Fibroblast of skin of abdomen (primary cell): ENCODE measurements around the gene OR6A2.

Experiments used
- DNase-seq: peaks from one replicate; pipeline ENCODE4 v3.0.0-alpha.2; 2013

The OR6A2 gene

GRCh38 chr11:6755953-6756347, 43.5 kb downstream of the OR6A2 start:
- DNase-seq: no peak

DNA sequence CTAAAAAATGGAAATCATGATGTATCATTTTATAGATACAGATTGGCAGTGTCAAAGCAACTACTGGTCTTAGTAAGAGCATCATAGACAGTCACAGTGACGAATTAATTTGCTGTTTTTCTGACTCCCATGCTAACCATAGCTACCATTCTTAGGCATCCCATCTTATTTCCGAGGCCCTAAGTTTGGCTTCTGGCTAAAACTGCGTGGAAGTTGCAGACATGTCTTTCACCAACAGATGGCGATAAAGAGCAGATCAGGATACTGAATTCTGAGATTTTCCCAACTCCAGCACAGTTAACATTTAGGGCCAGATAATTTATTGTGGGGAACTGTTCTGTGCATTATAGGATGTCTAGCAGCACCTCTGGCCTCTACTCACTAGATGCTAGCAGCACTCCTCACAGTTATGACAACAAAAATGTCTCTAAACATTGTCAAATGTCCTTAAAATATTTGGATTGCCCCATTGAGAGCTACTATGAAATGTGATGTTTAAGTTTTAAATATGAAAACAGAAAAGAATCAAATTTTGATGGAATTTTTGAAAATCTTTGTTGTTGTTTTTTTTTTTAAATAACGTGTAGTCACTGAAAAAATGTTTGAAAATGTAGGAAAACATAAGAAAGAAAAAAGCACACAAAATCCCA, 44.1 kb downstream of the OR6A2 start:
- peak; percentile 18 for DNase-seq

GRCh38 chr11:6747097-6747668, 52.3 kb downstream of the OR6A2 start:
- DNase-seq: no peak

- no peak for DNase-seq
These were observed 52.9 kb downstream of the OR6A2 start for GRCh38 chr11:6746626-6747025.

DNA sequence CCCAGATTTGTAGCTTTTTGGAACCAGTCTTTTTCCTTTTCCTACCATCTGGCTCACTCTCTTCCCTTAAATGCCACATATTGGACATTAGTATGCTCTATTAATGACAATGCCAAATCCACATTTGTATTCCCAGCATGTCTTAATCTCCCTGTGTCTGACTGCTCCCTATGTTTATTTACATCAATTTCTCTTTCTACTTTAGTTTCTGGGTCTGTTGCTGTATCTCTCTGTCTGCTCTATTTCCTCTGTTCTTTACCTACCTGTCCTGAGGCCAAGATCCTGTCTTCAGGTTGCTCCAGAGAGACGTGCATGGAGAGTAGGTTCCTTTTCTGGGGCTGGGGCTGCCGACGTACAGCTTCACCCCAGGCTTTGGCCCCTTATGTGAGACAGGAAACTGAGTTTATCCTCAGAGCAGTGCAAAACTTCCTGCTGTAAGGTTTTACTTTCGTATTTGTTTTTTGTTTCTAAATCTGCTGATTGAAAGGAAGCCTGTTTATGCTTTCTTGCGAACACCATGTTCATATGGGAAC, 53.3 kb downstream of the OR6A2 start:
- no peak for DNase-seq

DNA sequence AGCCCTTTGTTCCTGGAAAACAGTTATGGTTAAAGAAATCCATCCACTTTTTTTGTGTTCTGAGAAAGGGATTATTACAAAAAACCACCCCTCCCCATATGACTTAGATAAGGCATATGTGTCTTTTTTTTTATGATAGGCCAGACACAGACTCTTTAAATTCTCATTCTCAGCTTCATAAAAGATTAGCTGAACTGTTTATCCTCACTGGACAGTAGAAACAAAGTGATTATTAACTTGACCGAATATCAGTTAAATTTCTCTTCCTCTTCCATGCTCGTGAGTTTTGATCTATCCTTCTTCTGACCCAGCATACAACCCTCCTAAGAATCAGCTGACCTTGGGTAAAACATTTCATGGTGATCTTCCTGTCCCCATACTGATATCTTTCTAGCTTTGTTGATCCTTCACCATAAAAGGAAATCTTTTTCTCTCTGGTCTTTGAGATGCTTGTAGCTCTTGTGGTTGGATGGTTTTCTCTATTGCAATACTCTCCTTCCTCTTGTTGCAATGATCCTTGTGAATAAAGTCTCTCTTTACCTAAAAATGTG, 53.9 kb downstream of the OR6A2 start:
- DNase-seq: no peak

- no peak for DNase-seq
These were observed 54.5 kb downstream of the OR6A2 start for GRCh38 chr11:6745018-6745417.

DNA sequence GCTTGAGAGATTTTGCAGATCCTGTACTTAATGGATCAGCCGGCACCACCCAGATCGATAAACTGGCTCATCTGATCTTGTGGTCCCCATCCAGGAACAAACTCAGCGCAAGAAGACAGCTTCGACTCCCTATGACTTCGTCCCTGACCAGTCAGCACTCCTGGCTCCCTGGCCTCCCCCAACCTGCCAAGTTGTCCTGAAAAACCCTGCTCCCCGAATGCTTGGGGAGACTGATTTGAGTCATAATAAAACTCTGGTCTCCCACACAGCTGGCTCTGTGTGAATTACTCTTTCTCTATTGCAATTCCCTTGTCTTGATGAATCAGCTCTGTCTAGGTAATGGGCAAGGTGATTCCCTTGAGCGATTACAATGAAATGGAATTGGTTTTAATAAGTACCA, 57.2 kb downstream of the OR6A2 start:
- no peak for DNase-seq
